ENCODE data around the gene MACF1. TPM values are rescaled to one million over a fixed set of nuclear protein-coding genes. Genes with fewer than 3 reads are reported as not detected.

Gene MACF1
- polyA plus RNA-seq, 1 of the 3 experiments (the other 2 are of a cell fraction) = 37.6 TPM

DNA sequence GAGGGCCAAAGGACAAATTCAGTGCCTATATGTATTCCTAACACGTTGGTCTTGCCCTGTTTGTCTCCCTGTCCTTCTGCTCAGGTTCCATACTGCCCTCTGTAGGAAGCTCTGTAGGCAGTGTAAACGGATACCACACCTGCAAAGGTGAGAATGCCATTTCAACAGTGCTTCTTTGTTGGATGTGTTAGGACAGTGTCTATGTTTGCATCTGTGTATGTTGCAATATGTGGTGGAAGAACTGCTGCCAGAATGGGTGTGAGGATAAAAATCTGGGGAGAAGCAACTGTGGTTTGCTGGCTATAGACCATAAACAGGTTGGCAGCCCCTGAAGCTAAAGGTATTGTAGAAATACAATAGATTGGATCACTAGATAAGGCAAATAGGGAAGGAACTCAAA lies 173.9 kb downstream of the MACF1 start:
- H3K4me1 ChIP-seq (ENCODE audit: control insufficient read depth in 1 of 2, insufficient read depth in 2 of 2, low read depth in 1 of 2, low read length in 1 of 2) = no peaks in the 10 kb centered on the region
- peaks cover 17% of the 10 kb centered on the region for H3F3A ChIP-seq (replicated peaks; ENCODE audit: insufficient read depth)
- peaks cover 28 to 63% of the 10 kb centered on the region in 2 experiments for H3K36me3 ChIP-seq (replicated peaks in 1 of 2; ENCODE audit: control insufficient read depth in 1 of 2, insufficient read depth in 2 of 2, low read length in 1 of 2)
- no peaks in the 10 kb centered on the region for H3K79me2 ChIP-seq (ENCODE audit: insufficient read depth)
- H4K20me1 ChIP-seq (ENCODE audit: insufficient read depth) = no peaks in the 10 kb centered on the region
- no peaks in the 10 kb centered on the region for H3K9me3 ChIP-seq
- 54% methylated on average over 2 of the region's 2 CpGs for WGBS (ENCODE audit: low lambda C conversion rate)
- no peak overlapping the region for H3K9ac ChIP-seq
- no peak overlapping the region for H3K27ac ChIP-seq (ENCODE audit: low read depth in 2 of 2, low read length in 1 of 2)
- ChIA-PET POLR2A (no interaction called here), CTCF (interaction anchor here (0.5 to 1.8 kb wide), 16 partner anchors 9 to 279 kb away, joined by 3 to 12 read pairs (median 4); no protein-coding TSS in a partner anchor)
- H3K4me2 ChIP-seq = no peak overlapping the region
- DNase-seq = no peak
- no peaks in the 10 kb centered on the region for H3K9me2 ChIP-seq
- TF ChIP-seq SMC3 (IDR thresholded peaks at IDR 0.05; ENCODE audit: low read depth, low read length) (0 out of 2 replicates have a peak, but pooled peaks have one; percentile 11), POLR2AphosphoS5 (IDR thresholded peaks at IDR 0.05; ENCODE audit: low read depth, low read length) (no peak), TAF1 (IDR thresholded peaks at IDR 0.05; ENCODE audit: borderline replicate concordance, low read depth, low read length) (no peak), GATA2 (CRISPR knock-in tag; IDR thresholded peaks at IDR 0.05) (no peak)
- TF ChIP-seq, protein P1, sequence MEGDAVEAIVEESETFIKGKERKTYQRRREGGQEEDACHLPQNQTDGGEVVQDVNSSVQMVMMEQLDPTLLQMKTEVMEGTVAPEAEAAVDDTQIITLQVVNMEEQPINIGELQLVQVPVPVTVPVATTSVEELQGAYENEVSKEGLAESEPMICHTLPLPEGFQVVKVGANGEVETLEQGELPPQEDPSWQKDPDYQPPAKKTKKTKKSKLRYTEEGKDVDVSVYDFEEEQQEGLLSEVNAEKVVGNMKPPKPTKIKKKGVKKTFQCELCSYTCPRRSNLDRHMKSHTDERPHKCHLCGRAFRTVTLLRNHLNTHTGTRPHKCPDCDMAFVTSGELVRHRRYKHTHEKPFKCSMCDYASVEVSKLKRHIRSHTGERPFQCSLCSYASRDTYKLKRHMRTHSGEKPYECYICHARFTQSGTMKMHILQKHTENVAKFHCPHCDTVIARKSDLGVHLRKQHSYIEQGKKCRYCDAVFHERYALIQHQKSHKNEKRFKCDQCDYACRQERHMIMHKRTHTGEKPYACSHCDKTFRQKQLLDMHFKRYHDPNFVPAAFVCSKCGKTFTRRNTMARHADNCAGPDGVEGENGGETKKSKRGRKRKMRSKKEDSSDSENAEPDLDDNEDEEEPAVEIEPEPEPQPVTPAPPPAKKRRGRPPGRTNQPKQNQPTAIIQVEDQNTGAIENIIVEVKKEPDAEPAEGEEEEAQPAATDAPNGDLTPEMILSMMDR (IDR thresholded peaks at IDR 0.05) = peak; percentile 35; the same call in 1 of the 2 replicates
- H3K4me3 ChIP-seq (ENCODE audit: low read depth in 2 of 2, low read length in 1 of 2) = no peak overlapping the region
- no peaks in the 10 kb centered on the region for H3K27me3 ChIP-seq (ENCODE audit: insufficient read depth)
- no peak overlapping the region for H2AFZ ChIP-seq (ENCODE audit: low read depth)

DNA sequence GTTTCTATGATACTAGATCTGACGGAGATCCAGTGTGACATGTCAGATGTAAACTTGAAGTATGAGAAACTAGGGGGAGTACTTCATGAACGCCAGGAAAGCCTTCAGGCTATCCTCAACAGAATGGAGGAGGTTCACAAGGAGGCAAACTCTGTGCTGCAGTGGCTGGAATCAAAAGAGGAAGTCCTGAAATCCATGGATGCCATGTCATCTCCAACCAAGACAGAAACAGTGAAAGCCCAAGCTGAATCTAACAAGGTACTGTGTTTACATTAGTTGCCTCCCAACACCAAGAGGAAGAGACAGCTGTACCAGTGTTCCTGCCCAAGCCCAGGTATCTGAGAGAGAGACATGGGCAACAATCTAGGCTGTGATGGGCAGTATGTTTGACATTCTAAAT lies 174.7 kb downstream of the MACF1 start:
- 95% methylated on average over 2 of the region's 2 CpGs for WGBS (ENCODE audit: low lambda C conversion rate)
- H3F3A ChIP-seq (replicated peaks; ENCODE audit: insufficient read depth) = peaks cover 13% of the 10 kb centered on the region
- H3K9me3 ChIP-seq = no peaks in the 10 kb centered on the region
- peaks cover 28 to 63% of the 10 kb centered on the region in 2 experiments for H3K36me3 ChIP-seq (replicated peaks in 1 of 2; ENCODE audit: control insufficient read depth in 1 of 2, insufficient read depth in 2 of 2, low read length in 1 of 2)
- no peak overlapping the region for H3K9ac ChIP-seq
- DNase-seq = no peak
- H4K20me1 ChIP-seq (ENCODE audit: insufficient read depth) = no peaks in the 10 kb centered on the region
- no peak for TF ChIP-seq RFX5 (IDR thresholded peaks at IDR 0.05; ENCODE audit: low read length)
- no peak for TF ChIP-seq ELF1 (IDR thresholded peaks at IDR 0.05)
- no peak for TF ChIP-seq MXI1 (IDR thresholded peaks at IDR 0.05; ENCODE audit: low read depth, low read length)
- TF ChIP-seq TEAD4 (IDR thresholded peaks at IDR 0.05; ENCODE audit: borderline replicate concordance, insufficient read depth) = no peak
- TF ChIP-seq, protein P2, sequence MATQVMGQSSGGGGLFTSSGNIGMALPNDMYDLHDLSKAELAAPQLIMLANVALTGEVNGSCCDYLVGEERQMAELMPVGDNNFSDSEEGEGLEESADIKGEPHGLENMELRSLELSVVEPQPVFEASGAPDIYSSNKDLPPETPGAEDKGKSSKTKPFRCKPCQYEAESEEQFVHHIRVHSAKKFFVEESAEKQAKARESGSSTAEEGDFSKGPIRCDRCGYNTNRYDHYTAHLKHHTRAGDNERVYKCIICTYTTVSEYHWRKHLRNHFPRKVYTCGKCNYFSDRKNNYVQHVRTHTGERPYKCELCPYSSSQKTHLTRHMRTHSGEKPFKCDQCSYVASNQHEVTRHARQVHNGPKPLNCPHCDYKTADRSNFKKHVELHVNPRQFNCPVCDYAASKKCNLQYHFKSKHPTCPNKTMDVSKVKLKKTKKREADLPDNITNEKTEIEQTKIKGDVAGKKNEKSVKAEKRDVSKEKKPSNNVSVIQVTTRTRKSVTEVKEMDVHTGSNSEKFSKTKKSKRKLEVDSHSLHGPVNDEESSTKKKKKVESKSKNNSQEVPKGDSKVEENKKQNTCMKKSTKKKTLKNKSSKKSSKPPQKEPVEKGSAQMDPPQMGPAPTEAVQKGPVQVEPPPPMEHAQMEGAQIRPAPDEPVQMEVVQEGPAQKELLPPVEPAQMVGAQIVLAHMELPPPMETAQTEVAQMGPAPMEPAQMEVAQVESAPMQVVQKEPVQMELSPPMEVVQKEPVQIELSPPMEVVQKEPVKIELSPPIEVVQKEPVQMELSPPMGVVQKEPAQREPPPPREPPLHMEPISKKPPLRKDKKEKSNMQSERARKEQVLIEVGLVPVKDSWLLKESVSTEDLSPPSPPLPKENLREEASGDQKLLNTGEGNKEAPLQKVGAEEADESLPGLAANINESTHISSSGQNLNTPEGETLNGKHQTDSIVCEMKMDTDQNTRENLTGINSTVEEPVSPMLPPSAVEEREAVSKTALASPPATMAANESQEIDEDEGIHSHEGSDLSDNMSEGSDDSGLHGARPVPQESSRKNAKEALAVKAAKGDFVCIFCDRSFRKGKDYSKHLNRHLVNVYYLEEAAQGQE (IDR thresholded peaks at IDR 0.05; ENCODE audit: low read depth, low read length) = no peak
- no peak for TF ChIP-seq FOXJ3 (CRISPR knock-in tag; IDR thresholded peaks at IDR 0.05)
- no peak for TF ChIP-seq FOXM1 (IDR thresholded peaks at IDR 0.05; ENCODE audit: low read depth)
- TF ChIP-seq RAD21 (IDR thresholded peaks at IDR 0.05; ENCODE audit: low read length) = no peak
- TF ChIP-seq, protein P3, sequence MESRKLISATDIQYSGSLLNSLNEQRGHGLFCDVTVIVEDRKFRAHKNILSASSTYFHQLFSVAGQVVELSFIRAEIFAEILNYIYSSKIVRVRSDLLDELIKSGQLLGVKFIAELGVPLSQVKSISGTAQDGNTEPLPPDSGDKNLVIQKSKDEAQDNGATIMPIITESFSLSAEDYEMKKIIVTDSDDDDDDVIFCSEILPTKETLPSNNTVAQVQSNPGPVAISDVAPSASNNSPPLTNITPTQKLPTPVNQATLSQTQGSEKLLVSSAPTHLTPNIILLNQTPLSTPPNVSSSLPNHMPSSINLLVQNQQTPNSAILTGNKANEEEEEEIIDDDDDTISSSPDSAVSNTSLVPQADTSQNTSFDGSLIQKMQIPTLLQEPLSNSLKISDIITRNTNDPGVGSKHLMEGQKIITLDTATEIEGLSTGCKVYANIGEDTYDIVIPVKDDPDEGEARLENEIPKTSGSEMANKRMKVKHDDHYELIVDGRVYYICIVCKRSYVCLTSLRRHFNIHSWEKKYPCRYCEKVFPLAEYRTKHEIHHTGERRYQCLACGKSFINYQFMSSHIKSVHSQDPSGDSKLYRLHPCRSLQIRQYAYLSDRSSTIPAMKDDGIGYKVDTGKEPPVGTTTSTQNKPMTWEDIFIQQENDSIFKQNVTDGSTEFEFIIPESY (IDR thresholded peaks at IDR 0.05; ENCODE audit: borderline replicate concordance, low read depth) = no peak
- CTCF ChIA-PET = interaction anchor here (0.6 to 1.8 kb wide), 6 partner anchors 12 to 279 kb away, joined by 3 to 10 read pairs (median 4); no protein-coding TSS in a partner anchor
- no peaks in the 10 kb centered on the region for H3K79me2 ChIP-seq (ENCODE audit: insufficient read depth)
- H2AFZ ChIP-seq (ENCODE audit: low read depth) = no peak overlapping the region
- H3K4me2 ChIP-seq = no peak overlapping the region
- no peak overlapping the region for H3K27ac ChIP-seq (ENCODE audit: low read depth in 2 of 2, low read length in 1 of 2)
- no peaks in the 10 kb centered on the region for H3K27me3 ChIP-seq (ENCODE audit: insufficient read depth)
- H3K9me2 ChIP-seq = no peaks in the 10 kb centered on the region
- no peaks in the 10 kb centered on the region for H3K4me1 ChIP-seq (ENCODE audit: control insufficient read depth in 1 of 2, insufficient read depth in 2 of 2, low read depth in 1 of 2, low read length in 1 of 2)
- no peak overlapping the region for H3K4me3 ChIP-seq (ENCODE audit: low read depth in 2 of 2, low read length in 1 of 2)
- POLR2A ChIA-PET = no interaction called here

Data from SK-N-SH (cell line).